Measurements from ENCODE around the gene ZDHHC24.

DNA sequence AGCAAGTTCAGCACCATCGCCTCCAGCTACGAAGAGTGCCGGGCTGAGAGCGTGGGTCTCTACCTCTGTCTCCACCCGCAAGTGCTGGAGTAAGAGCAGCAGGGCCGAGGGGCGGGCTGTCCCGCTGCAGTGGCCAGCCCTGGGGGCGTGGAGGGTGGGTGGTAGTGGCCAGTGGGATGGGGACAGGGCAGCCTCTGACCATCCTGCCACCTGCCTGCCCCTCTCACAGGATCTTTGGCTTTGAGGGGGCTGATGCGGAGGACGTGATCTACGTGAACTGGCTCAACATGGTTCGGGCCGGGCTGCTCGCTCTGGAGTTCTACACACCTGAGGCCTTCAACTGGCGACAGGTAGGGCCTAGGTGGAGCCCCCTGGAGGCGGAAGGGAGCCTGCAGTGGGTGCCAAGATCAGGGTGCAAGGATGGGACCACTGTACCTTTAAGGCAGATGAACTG lies 50.4 kb downstream of the ZDHHC24 start:
- no peak for TF ChIP-seq EZH2 (IDR thresholded peaks at IDR 0.05; ENCODE audit: low read depth)
- TF ChIP-seq, protein P1, sequence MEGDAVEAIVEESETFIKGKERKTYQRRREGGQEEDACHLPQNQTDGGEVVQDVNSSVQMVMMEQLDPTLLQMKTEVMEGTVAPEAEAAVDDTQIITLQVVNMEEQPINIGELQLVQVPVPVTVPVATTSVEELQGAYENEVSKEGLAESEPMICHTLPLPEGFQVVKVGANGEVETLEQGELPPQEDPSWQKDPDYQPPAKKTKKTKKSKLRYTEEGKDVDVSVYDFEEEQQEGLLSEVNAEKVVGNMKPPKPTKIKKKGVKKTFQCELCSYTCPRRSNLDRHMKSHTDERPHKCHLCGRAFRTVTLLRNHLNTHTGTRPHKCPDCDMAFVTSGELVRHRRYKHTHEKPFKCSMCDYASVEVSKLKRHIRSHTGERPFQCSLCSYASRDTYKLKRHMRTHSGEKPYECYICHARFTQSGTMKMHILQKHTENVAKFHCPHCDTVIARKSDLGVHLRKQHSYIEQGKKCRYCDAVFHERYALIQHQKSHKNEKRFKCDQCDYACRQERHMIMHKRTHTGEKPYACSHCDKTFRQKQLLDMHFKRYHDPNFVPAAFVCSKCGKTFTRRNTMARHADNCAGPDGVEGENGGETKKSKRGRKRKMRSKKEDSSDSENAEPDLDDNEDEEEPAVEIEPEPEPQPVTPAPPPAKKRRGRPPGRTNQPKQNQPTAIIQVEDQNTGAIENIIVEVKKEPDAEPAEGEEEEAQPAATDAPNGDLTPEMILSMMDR (conservative IDR thresholded peaks at IDR 0.05): peak; percentile 54
